ENCODE results near the gene KRTAP6-3.

KRTAP6-3 gene

GRCh38 chr21:30592140-30592539, at the start of gene KRTAP6-3:
TSS of gene KRTAP6-3 (plus strand) at chr21:30592440. CDS start at chr21:30592446, 6 bp downstream.
- DNase-seq (ENCODE audit: low read depth, low spot score): no peak

GRCh38 chr21:30552782-30553181, 39.5 kb upstream of the KRTAP6-3 start:
- DNase-seq (ENCODE audit: low read depth, low spot score): no peak

GRCh38 chr21:30555095-30555494, 37.1 kb upstream of the KRTAP6-3 start:
- DNase-seq (ENCODE audit: low read depth, low spot score): no peak

- DNase-seq (ENCODE audit: low read depth, low spot score): no peak
These were observed 30.9 kb upstream of the KRTAP6-3 start, which contains the start of gene KRTAP19-7 for GRCh38 chr21:30561264-30561895. TSS of gene KRTAP19-7 (minus strand) at chr21:30561314. CDS start at chr21:30561289, 25 bp downstream.

- no peak for DNase-seq (ENCODE audit: low read depth, low spot score)
These were observed 30.3 kb upstream of the KRTAP6-3 start for GRCh38 chr21:30561957-30562356.

GRCh38 chr21:30563072-30563471, 29.2 kb upstream of the KRTAP6-3 start:
- DNase-seq (ENCODE audit: low read depth, low spot score): no peak

GRCh38 chr21:30563630-30564029, 28.6 kb upstream of the KRTAP6-3 start:
- DNase-seq (ENCODE audit: low read depth, low spot score): no peak

- DNase-seq (ENCODE audit: low read depth, low spot score): no peak
These were observed 24.6 kb upstream of the KRTAP6-3 start for GRCh38 chr21:30567617-30568016.

- DNase-seq (ENCODE audit: low read depth, low spot score): no peak
These were observed 14.5 kb upstream of the KRTAP6-3 start for GRCh38 chr21:30577766-30578165.

GRCh38 chr21:30579346-30579745, 12.9 kb upstream of the KRTAP6-3 start:
- no peak for DNase-seq (ENCODE audit: low read depth, low spot score)

- no peak for DNase-seq (ENCODE audit: low read depth, low spot score)
These were observed 12.1 kb upstream of the KRTAP6-3 start for GRCh38 chr21:30580132-30580531.

GRCh38 chr21:30582870-30583269, 9.4 kb upstream of the KRTAP6-3 start:
- no peak for DNase-seq (ENCODE audit: low read depth, low spot score)

GRCh38 chr21:30590297-30590696, 1.9 kb upstream of the KRTAP6-3 start, which contains the start of gene KRTAP22-2:
TSS of gene KRTAP22-2 (minus strand) at chr21:30590397.
- no peak for DNase-seq (ENCODE audit: low read depth, low spot score)

GRCh38 chr21:30598802-30599201, 6.6 kb downstream of the KRTAP6-3 start, which contains the start of gene KRTAP6-2:
TSS of gene KRTAP6-2 (minus strand) at chr21:30598902. CDS start at chr21:30598874, 28 bp downstream.
- DNase-seq (ENCODE audit: low read depth, low spot score): no peak

- DNase-seq (ENCODE audit: low read depth, low spot score): no peak
These were observed 8.5 kb downstream of the KRTAP6-3 start, which contains the start of gene KRTAP22-1 for GRCh38 chr21:30600787-30601186. TSS of gene KRTAP22-1 (plus strand) at chr21:30601087.

GRCh38 chr21:30605968-30606367, 13.7 kb downstream of the KRTAP6-3 start:
- no peak for DNase-seq (ENCODE audit: low read depth, low spot score)

- DNase-seq (ENCODE audit: low read depth, low spot score): no peak
These were observed 19.9 kb downstream of the KRTAP6-3 start for GRCh38 chr21:30612132-30612531.

GRCh38 chr21:30613836-30614235, 21.6 kb downstream of the KRTAP6-3 start, which contains the start of gene KRTAP6-1:
TSS of gene KRTAP6-1 (minus strand) at chr21:30613930. CDS start at chr21:30613904, 26 bp downstream.
- no peak for DNase-seq (ENCODE audit: low read depth, low spot score)

GRCh38 chr21:30615199-30615598, 23.0 kb downstream of the KRTAP6-3 start:
- no peak for DNase-seq (ENCODE audit: low read depth, low spot score)

- no peak for DNase-seq (ENCODE audit: low read depth, low spot score)
These were observed 23.9 kb downstream of the KRTAP6-3 start, which contains the start of gene KRTAP20-1 for GRCh38 chr21:30616125-30616524. TSS of gene KRTAP20-1 (plus strand) at chr21:30616425. CDS start at chr21:30616455, 30 bp downstream.

- DNase-seq (ENCODE audit: low read depth, low spot score): no peak
These were observed 27.8 kb downstream of the KRTAP6-3 start for GRCh38 chr21:30620080-30620479.

GRCh38 chr21:30620522-30620921, 28.3 kb downstream of the KRTAP6-3 start, which contains the start of gene KRTAP20-4:
TSS of gene KRTAP20-4 (plus strand) at chr21:30620627.
- DNase-seq (ENCODE audit: low read depth, low spot score): no peak

GRCh38 chr21:30623362-30623761, 31.1 kb downstream of the KRTAP6-3 start:
- DNase-seq (ENCODE audit: low read depth, low spot score): no peak
